Measurements from ENCODE around the gene CNIH1. TPM values are rescaled to one million over a fixed set of nuclear protein-coding genes. Genes with fewer than 3 reads are reported as not detected.

The CNIH1 gene
- polyA plus RNA-seq (ENCODE audit: insufficient read length in 4 of 4): 100 to 1,000 TPM; 107 to 159 (median 133) TPM

GRCh38 chr14:54440873-54441868 lies at the start of gene CNIH1:
Gene CNIH1 (minus strand): TSS chr14:54441374. CDS start chr14:54441327, 47 bp downstream.
- peak; percentile 81 to 88 (median 83) for DNase-seq (ENCODE audit: low read depth in 4 of 4, low spot score in 2 of 4)

GRCh38 chr14:54490445-54491175 lies 49.4 kb upstream of the CNIH1 start:
- DNase-seq (ENCODE audit: low read depth in 4 of 4, low spot score in 2 of 4): no peak

- no peak for DNase-seq (ENCODE audit: low read depth in 4 of 4, low spot score in 2 of 4)
Measured at GRCh38 chr14:54489731-54490444, 48.7 kb upstream of the CNIH1 start.

GRCh38 chr14:54489318-54489683 lies 48.1 kb upstream of the CNIH1 start:
- DNase-seq (ENCODE audit: low read depth in 4 of 4, low spot score in 2 of 4): no peak

- peak; percentile 77 to 86 (median 80) for DNase-seq (ENCODE audit: low read depth in 4 of 4, low spot score in 2 of 4)
Measured at GRCh38 chr14:54488646-54489317, 47.6 kb upstream of the CNIH1 start, which contains the start of gene GMFB. Gene GMFB (minus strand): TSS chr14:54488980. CDS start chr14:54488927, 53 bp downstream.

- no peak for DNase-seq (ENCODE audit: low read depth in 4 of 4, low spot score in 2 of 4)
Measured at GRCh38 chr14:54488318-54488645, 47.1 kb upstream of the CNIH1 start.

- no peak for DNase-seq (ENCODE audit: low read depth in 4 of 4, low spot score in 2 of 4)
Measured at GRCh38 chr14:54487771-54488170, 46.6 kb upstream of the CNIH1 start.

- DNase-seq (ENCODE audit: low read depth in 4 of 4, low spot score in 2 of 4): no peak
Measured at GRCh38 chr14:54486685-54487084, 45.5 kb upstream of the CNIH1 start.

- DNase-seq (ENCODE audit: low read depth in 4 of 4, low spot score in 2 of 4): no peak
Measured at GRCh38 chr14:54483846-54484245, 42.7 kb upstream of the CNIH1 start.

GRCh38 chr14:54483073-54483745 lies 42.0 kb upstream of the CNIH1 start:
- no peak for DNase-seq (ENCODE audit: low read depth in 4 of 4, low spot score in 2 of 4)

- no peak for DNase-seq (ENCODE audit: low read depth in 4 of 4, low spot score in 2 of 4)
Measured at GRCh38 chr14:54481695-54482094, 40.5 kb upstream of the CNIH1 start.

GRCh38 chr14:54480830-54481562 lies 39.8 kb upstream of the CNIH1 start:
- no peak for DNase-seq (ENCODE audit: low read depth in 4 of 4, low spot score in 2 of 4)

GRCh38 chr14:54478636-54479215 lies 37.6 kb upstream of the CNIH1 start:
- no peak for DNase-seq (ENCODE audit: low read depth in 4 of 4, low spot score in 2 of 4)

- no peak for DNase-seq (ENCODE audit: low read depth in 4 of 4, low spot score in 2 of 4)
Measured at GRCh38 chr14:54475911-54476310, 34.7 kb upstream of the CNIH1 start.

- no peak for DNase-seq (ENCODE audit: low read depth in 4 of 4, low spot score in 2 of 4)
Measured at GRCh38 chr14:54475187-54475899, 34.2 kb upstream of the CNIH1 start.

- DNase-seq (ENCODE audit: low read depth in 4 of 4, low spot score in 2 of 4): no peak
Measured at GRCh38 chr14:54474232-54474793, 33.1 kb upstream of the CNIH1 start.

- no peak for DNase-seq (ENCODE audit: low read depth in 4 of 4, low spot score in 2 of 4)
Measured at GRCh38 chr14:54472315-54472714, 31.1 kb upstream of the CNIH1 start.

GRCh38 chr14:54471641-54472040 lies 30.5 kb upstream of the CNIH1 start:
- DNase-seq (ENCODE audit: low read depth in 4 of 4, low spot score in 2 of 4): no peak

Data from left renal cortex interstitium (tissue), 4 donors.